ENCODE measurements around the gene LRRN4.

The LRRN4 gene

GRCh38 chr20:6030453-6031080, 23.3 kb downstream of the LRRN4 start:
- no peak for DNase-seq (ENCODE audit: low spot score)

- DNase-seq (ENCODE audit: low spot score), result peak; percentile 43
Observed at GRCh38 chr20:6029538-6029937, 24.3 kb downstream of the LRRN4 start.

- no peak for DNase-seq (ENCODE audit: low spot score)
Observed at GRCh38 chr20:6028818-6029217, 25.0 kb downstream of the LRRN4 start.

- DNase-seq (ENCODE audit: low spot score), result no peak
Observed at GRCh38 chr20:6026051-6026450, 27.8 kb downstream of the LRRN4 start.

GRCh38 chr20:6024768-6025167, 29.1 kb downstream of the LRRN4 start:
- no peak for DNase-seq (ENCODE audit: low spot score)

GRCh38 chr20:6017880-6018279, 36.0 kb downstream of the LRRN4 start:
- no peak for DNase-seq (ENCODE audit: low spot score)

GRCh38 chr20:6017467-6017866, 36.4 kb downstream of the LRRN4 start:
- DNase-seq (ENCODE audit: low spot score), result no peak

GRCh38 chr20:6014957-6015356, 38.9 kb downstream of the LRRN4 start:
- no peak for DNase-seq (ENCODE audit: low spot score)

- DNase-seq (ENCODE audit: low spot score), result no peak
Observed at GRCh38 chr20:6014017-6014416, 39.8 kb downstream of the LRRN4 start.

- DNase-seq (ENCODE audit: low spot score), result no peak
Observed at GRCh38 chr20:6012179-6012578, 41.7 kb downstream of the LRRN4 start.

GRCh38 chr20:6008254-6008653, 45.6 kb downstream of the LRRN4 start:
- peak; percentile 80 for DNase-seq (ENCODE audit: low spot score)

- DNase-seq (ENCODE audit: low spot score), result no peak
Observed at GRCh38 chr20:6007529-6008103, 46.2 kb downstream of the LRRN4 start.

GRCh38 chr20:6007094-6007528, 46.7 kb downstream of the LRRN4 start:
- DNase-seq (ENCODE audit: low spot score), result no peak

GRCh38 chr20:6006603-6006949, 47.3 kb downstream of the LRRN4 start:
- DNase-seq (ENCODE audit: low spot score), result no peak

- DNase-seq (ENCODE audit: low spot score), result no peak
Observed at GRCh38 chr20:6000871-6001270, 53.0 kb downstream of the LRRN4 start.

- no peak for DNase-seq (ENCODE audit: low spot score)
Observed at GRCh38 chr20:5999783-6000182, 54.1 kb downstream of the LRRN4 start.

GRCh38 chr20:5996765-5997164, 57.1 kb downstream of the LRRN4 start:
- no peak for DNase-seq (ENCODE audit: low spot score)

GRCh38 chr20:5991623-5992441, 62.0 kb downstream of the LRRN4 start:
- peak; percentile 21 for DNase-seq (ENCODE audit: low spot score)

GRCh38 chr20:5990946-5991345, 62.9 kb downstream of the LRRN4 start:
- DNase-seq (ENCODE audit: low spot score), result no peak
